ENCODE results near the gene MBOAT1. TPM values are rescaled to one million over a fixed set of nuclear protein-coding genes. Genes with fewer than 3 reads are reported as not detected.

Gene MBOAT1
- total RNA-seq, 4 donors from 2014 or later: 17.3 to 57.0 (median 45.2) TPM

GRCh38 chr6:20243288-20243687, 31.0 kb upstream of the MBOAT1 start:
- H3K27me3 ChIP-seq: no peaks in the 10 kb centered on the region
- H3K36me3 ChIP-seq: no peaks in the 10 kb centered on the region
- no peak overlapping the region for H3K4me3 ChIP-seq
- H3K27ac ChIP-seq: no peak overlapping the region
- DNase-seq: no peak
- peaks cover 0 to 21% (median 4%) of the 10 kb centered on the region in 4 donors for H3K4me1 ChIP-seq
- no peaks in the 10 kb centered on the region for H3K9me3 ChIP-seq
- TF ChIP-seq CTCF (IDR thresholded peaks at IDR 0.05): no peak
- no peak for TF ChIP-seq POLR2A (IDR thresholded peaks at IDR 0.05)

- Histone ChIP-seq H3K27ac (no peak overlapping the region), H3K4me3 (no peak overlapping the region), H3K4me1 (peaks cover 0 to 27% (median 4%) of the 10 kb centered on the region in 4 donors), H3K36me3 (no peaks in the 10 kb centered on the region), H3K27me3 (no peaks in the 10 kb centered on the region), H3K9me3 (no peaks in the 10 kb centered on the region)
- TF ChIP-seq POLR2A (IDR thresholded peaks at IDR 0.05) (no peak), CTCF (IDR thresholded peaks at IDR 0.05) (no peak)
- DNase-seq: no peak
Measured at GRCh38 chr6:20242397-20242796, 30.1 kb upstream of the MBOAT1 start.

GRCh38 chr6:20241102-20241501, 28.8 kb upstream of the MBOAT1 start:
- Histone ChIP-seq H3K36me3 (no peaks in the 10 kb centered on the region), H3K4me3 (no peak overlapping the region), H3K4me1 (peaks cover 0 to 20% (median 6%) of the 10 kb centered on the region in 4 donors), H3K27ac (no peak overlapping the region), H3K27me3 (no peaks in the 10 kb centered on the region), H3K9me3 (no peaks in the 10 kb centered on the region)
- DNase-seq: no peak
- TF ChIP-seq CTCF (IDR thresholded peaks at IDR 0.05) (no peak), POLR2A (IDR thresholded peaks at IDR 0.05) (no peak)

- Histone ChIP-seq H3K4me1 (peaks cover 0 to 6% (median 2%) of the 10 kb centered on the region in 4 donors), H3K27ac (no peak overlapping the region), H3K4me3 (no peak overlapping the region)
Measured at GRCh38 chr6:20238688-20239587, 26.7 kb upstream of the MBOAT1 start.

More at GRCh38 chr6:20238688-20239587, 26.7 kb upstream of the MBOAT1 start:
- H3K9me3 ChIP-seq: no peaks in the 10 kb centered on the region
- no peak for TF ChIP-seq POLR2A (IDR thresholded peaks at IDR 0.05)
- TF ChIP-seq CTCF (IDR thresholded peaks at IDR 0.05): no peak
- DNase-seq: no peak
- H3K27me3 ChIP-seq: no peaks in the 10 kb centered on the region
- H3K36me3 ChIP-seq: no peaks in the 10 kb centered on the region

All from Peyer's patch (tissue), 4 donors.